ENCODE data around the gene MYO1C.

DNA sequence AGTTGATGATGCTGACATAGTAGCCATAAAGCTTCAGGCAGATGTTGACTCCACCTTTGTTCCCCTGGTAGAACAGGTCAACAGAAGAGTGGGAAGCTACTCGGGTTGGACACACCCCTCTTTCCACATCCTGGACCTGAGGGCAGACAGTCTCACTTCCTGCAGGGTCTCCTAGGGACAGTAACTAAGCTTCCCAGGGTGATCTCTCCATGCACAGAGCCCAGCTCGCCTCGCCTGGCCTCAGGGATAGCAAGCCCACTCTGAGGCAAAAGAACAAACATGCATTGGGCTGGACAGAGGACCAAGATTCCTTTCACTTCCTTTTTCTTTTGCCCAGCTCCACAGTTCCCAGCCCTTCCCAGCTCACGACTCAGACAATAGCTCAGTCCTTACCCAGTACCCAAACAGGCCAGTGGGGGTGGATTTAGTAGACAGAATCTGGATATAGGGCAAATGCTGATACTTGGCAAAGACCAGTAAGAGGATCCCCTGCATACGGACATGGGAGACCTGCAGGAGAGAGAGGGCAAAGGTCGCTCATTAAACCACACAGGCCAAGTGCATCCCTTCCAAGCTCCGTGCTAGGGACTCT lies 16.9 kb upstream of the MYO1C start:
- TF ChIP-seq CTCF (IDR thresholded peaks at IDR 0.05): no peak
- TF ChIP-seq POLR2A (IDR thresholded peaks at IDR 0.05): no peak

Data from testis (tissue), 2 donors.